Glutamatergic neuron (in vitro differentiated cells): ENCODE measurements around the gene LRRC49. TPM values are rescaled to one million over a fixed set of nuclear protein-coding genes. Genes with fewer than 3 reads are reported as not detected.

ENCODE experiments used
- DNase-seq: peaks from one replicate; pipeline ENCODE4 v3.0.0; 2022
- H3K27ac Mint-ChIP-seq: one replicate; pipeline ENCODE4 v1.8.0; 2020; ENCODE audit warnings: mild to moderate bottlenecking, mixed read lengths, inconsistent platforms; ENCODE audit not compliant: unreplicated experiment
- H3K27me3 Mint-ChIP-seq: one replicate; pipeline ENCODE4 v1.8.0; 2020; ENCODE audit warnings: mild to moderate bottlenecking, moderate library complexity, mixed read lengths, inconsistent platforms; ENCODE audit not compliant: unreplicated experiment
- H3K36me3 Mint-ChIP-seq: one replicate; pipeline ENCODE4 v1.8.0; 2020; ENCODE audit warnings: mild to moderate bottlenecking, mixed read lengths, inconsistent platforms; ENCODE audit not compliant: unreplicated experiment
- H3K4me1 Mint-ChIP-seq: one replicate; pipeline ENCODE4 v1.8.0; 2020; ENCODE audit warnings: mild to moderate bottlenecking, low read depth, mixed read lengths, inconsistent platforms; ENCODE audit not compliant: unreplicated experiment
- H3K4me3 Mint-ChIP-seq: one replicate; pipeline ENCODE4 v1.8.0; 2020; ENCODE audit warnings: mild to moderate bottlenecking, mixed read lengths, inconsistent platforms; ENCODE audit not compliant: unreplicated experiment
- H3K9me3 Mint-ChIP-seq: one replicate; pipeline ENCODE4 v1.8.0; 2020; ENCODE audit warnings: mild to moderate bottlenecking, moderate library complexity, mixed read lengths, inconsistent platforms; ENCODE audit not compliant: unreplicated experiment
- total RNA-seq: library from RNA; stranded (reverse); fragmentation: NEBNext Ultra II Directional; extraction: Animal tissue kit (Norgen Biotek cat#: 25700); gene quantifications from one replicate; pipeline ENCODE4 v1.2.1, GENCODE V29; 2021; ENCODE audit not compliant: unreplicated experiment
- TF ChIP-seq, protein P1 (sequence below): fragments of 200-600 bp; sonication (generic); IDR thresholded peaks from one replicate; pipeline ENCODE4 v1.5.0; 2021; ENCODE audit not compliant: partially characterized antibody, unreplicated experiment

The LRRC49 gene
- total RNA-seq, 1 donor from 2014 or later, result 28.6 TPM

GRCh38 chr15:70880781-70881180, 11.8 kb upstream of the LRRC49 start:
- no peaks in the 10 kb centered on the region for H3K27me3 Mint-ChIP-seq
- DNase-seq, result no peak
- TF ChIP-seq, protein P1, sequence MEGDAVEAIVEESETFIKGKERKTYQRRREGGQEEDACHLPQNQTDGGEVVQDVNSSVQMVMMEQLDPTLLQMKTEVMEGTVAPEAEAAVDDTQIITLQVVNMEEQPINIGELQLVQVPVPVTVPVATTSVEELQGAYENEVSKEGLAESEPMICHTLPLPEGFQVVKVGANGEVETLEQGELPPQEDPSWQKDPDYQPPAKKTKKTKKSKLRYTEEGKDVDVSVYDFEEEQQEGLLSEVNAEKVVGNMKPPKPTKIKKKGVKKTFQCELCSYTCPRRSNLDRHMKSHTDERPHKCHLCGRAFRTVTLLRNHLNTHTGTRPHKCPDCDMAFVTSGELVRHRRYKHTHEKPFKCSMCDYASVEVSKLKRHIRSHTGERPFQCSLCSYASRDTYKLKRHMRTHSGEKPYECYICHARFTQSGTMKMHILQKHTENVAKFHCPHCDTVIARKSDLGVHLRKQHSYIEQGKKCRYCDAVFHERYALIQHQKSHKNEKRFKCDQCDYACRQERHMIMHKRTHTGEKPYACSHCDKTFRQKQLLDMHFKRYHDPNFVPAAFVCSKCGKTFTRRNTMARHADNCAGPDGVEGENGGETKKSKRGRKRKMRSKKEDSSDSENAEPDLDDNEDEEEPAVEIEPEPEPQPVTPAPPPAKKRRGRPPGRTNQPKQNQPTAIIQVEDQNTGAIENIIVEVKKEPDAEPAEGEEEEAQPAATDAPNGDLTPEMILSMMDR, result no peak
- H3K4me1 Mint-ChIP-seq, result no peaks in the 10 kb centered on the region
- H3K27ac Mint-ChIP-seq, result no peak overlapping the region
- H3K36me3 Mint-ChIP-seq, result no peaks in the 10 kb centered on the region
- no peaks in the 10 kb centered on the region for H3K9me3 Mint-ChIP-seq
- H3K4me3 Mint-ChIP-seq, result no peak overlapping the region

DNA sequence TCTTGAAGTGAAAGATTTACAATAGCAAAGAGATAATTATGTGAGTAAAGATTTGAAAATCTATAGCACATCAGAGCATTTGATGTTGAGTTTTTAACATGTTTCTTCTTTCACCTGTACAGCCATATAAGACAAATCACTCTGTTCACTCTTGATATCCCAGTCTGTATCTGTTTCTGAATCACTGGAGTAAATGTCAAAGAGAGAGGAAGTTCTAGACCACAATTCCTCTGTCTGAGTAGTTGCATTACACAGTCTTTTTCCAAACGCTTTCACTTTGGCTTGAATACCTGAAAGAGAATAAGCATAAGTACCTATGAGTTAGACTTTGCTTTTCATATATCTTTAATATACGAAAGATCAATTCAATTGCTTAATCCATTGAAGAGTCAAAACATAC, 10.3 kb upstream of the LRRC49 start:
- Mint-ChIP-seq H3K27ac (no peak overlapping the region), H3K4me1 (no peaks in the 10 kb centered on the region), H3K27me3 (no peaks in the 10 kb centered on the region), H3K4me3 (no peak overlapping the region), H3K36me3 (no peaks in the 10 kb centered on the region), H3K9me3 (no peaks in the 10 kb centered on the region)
- TF ChIP-seq, protein P1, result no peak
- DNase-seq, result no peak

- TF ChIP-seq, protein P1, result no peak
- no peak for DNase-seq
- Mint-ChIP-seq H3K36me3 (no peaks in the 10 kb centered on the region), H3K27ac (peak overlapping the region; percentile 98), H3K27me3 (peaks cover 4% of the 10 kb centered on the region), H3K9me3 (peaks cover 9% of the 10 kb centered on the region), H3K4me3 (peak overlapping the region; percentile 100), H3K4me1 (peaks cover 4% of the 10 kb centered on the region)
Observed at GRCh38 chr15:70892912-70893560, 410 bp downstream of the LRRC49 start.

DNA sequence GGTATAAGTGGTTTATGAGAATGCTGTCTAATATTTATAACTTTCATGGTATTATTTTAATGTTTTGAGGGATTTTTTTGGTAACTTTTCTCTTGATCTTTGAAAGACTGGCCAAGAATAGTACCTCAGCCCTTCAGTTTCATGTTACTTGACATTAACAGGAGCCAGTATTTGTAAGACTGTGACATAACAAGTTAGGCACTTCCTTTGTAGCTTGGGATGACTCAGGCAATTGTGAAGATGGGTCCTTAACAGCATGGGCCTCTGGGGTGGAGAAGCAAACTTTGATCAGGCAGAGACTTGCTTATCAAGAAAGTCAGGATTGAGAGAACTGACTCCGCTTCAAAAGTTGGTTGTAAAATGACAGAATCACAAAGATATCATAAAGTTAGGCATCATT, 9.5 kb downstream of the LRRC49 start:
- H3K4me3 Mint-ChIP-seq, result no peak overlapping the region
- H3K9me3 Mint-ChIP-seq, result no peaks in the 10 kb centered on the region
- H3K4me1 Mint-ChIP-seq, result no peaks in the 10 kb centered on the region
- no peak overlapping the region for H3K27ac Mint-ChIP-seq
- TF ChIP-seq, protein P1, result no peak
- no peaks in the 10 kb centered on the region for H3K27me3 Mint-ChIP-seq
- no peak for DNase-seq
- H3K36me3 Mint-ChIP-seq, result peaks cover 8% of the 10 kb centered on the region

- H3K27me3 Mint-ChIP-seq, result no peaks in the 10 kb centered on the region
- H3K27ac Mint-ChIP-seq, result no peak overlapping the region
- peaks cover 4% of the 10 kb centered on the region for H3K9me3 Mint-ChIP-seq
- no peaks in the 10 kb centered on the region for H3K4me1 Mint-ChIP-seq
- H3K4me3 Mint-ChIP-seq, result no peak overlapping the region
- H3K36me3 Mint-ChIP-seq, result peaks cover 22% of the 10 kb centered on the region
- no peak for DNase-seq
- TF ChIP-seq, protein P1, result no peak
Observed at GRCh38 chr15:70906842-70907241, 14.2 kb downstream of the LRRC49 start.
